ENCODE measurements around the gene PBLD.

The PBLD gene

GRCh38 chr10:68353537-68353936 is 20.8 kb upstream of the PBLD start (continued):
- no peak for TF ChIP-seq TSHZ2 (CRISPR knock-in tag; IDR thresholded peaks at IDR 0.05)
- no peak for TF ChIP-seq ZFP30 (CRISPR knock-in tag; IDR thresholded peaks at IDR 0.05)
- TF ChIP-seq ZNF70 (CRISPR knock-in tag; IDR thresholded peaks at IDR 0.05) = no peak
- TF ChIP-seq ZC3H10 (CRISPR knock-in tag; IDR thresholded peaks at IDR 0.05) = no peak
- TF ChIP-seq BACH2 (CRISPR knock-in tag; IDR thresholded peaks at IDR 0.05; ENCODE audit: borderline replicate concordance) = no peak
- no peak for TF ChIP-seq RARB (CRISPR knock-in tag; IDR thresholded peaks at IDR 0.05)
- TF ChIP-seq CREB5 (CRISPR knock-in tag; IDR thresholded peaks at IDR 0.05; ENCODE audit: low read depth) = no peak
- TF ChIP-seq TCF4 (CRISPR knock-in tag; IDR thresholded peaks at IDR 0.05; ENCODE audit: borderline replicate concordance) = no peak

GRCh38 chr10:68348265-68348741 is 15.6 kb upstream of the PBLD start:
- peak; percentile 79 for ATAC-seq
- no peak for TF ChIP-seq ARNTL (CRISPR knock-in tag; IDR thresholded peaks at IDR 0.05; ENCODE audit: borderline replicate concordance, low read depth)
- no peak for TF ChIP-seq ZNF70 (CRISPR knock-in tag; IDR thresholded peaks at IDR 0.05)

DNA sequence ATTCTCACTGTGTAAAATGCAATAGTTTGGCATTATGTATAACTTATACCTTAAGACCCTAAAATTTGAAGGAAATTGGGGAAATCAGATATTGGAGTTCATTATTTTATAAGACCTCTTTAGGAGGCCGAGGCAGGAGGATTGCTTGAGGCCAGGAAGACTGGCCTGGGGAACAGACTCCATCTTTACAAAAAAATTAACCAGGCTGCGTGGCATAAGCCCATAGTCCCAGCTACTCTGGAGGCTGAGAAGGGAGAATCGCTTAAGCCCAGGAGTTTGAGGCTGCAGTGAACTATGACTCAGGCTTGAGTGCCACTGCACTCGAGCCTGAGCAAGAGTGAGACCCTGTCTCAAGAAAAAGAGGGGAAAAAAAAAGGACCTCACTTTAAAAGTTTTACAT is 14.0 kb upstream of the PBLD start:
- TF ChIP-seq CREB5 (CRISPR knock-in tag; IDR thresholded peaks at IDR 0.05; ENCODE audit: low read depth) (no peak), GLIS3 (CRISPR knock-in tag; IDR thresholded peaks at IDR 0.05) (no peak), BACH2 (CRISPR knock-in tag; IDR thresholded peaks at IDR 0.05; ENCODE audit: borderline replicate concordance) (no peak), TOX (CRISPR knock-in tag; IDR thresholded peaks at IDR 0.05; ENCODE audit: borderline replicate concordance) (no peak), ZFP30 (CRISPR knock-in tag; IDR thresholded peaks at IDR 0.05) (no peak), ZNF565 (CRISPR knock-in tag; conservative IDR thresholded peaks at IDR 0.05; ENCODE audit: low read depth) (no peak), TSHZ2 (CRISPR knock-in tag; IDR thresholded peaks at IDR 0.05) (no peak), PPARA (CRISPR knock-in tag; IDR thresholded peaks at IDR 0.05; ENCODE audit: borderline replicate concordance) (no peak), SNAI2 (CRISPR knock-in tag; IDR thresholded peaks at IDR 0.05) (no peak), ISL1 (CRISPR knock-in tag; IDR thresholded peaks at IDR 0.05) (no peak), TCF4 (CRISPR knock-in tag; IDR thresholded peaks at IDR 0.05; ENCODE audit: borderline replicate concordance) (no peak), ESRRG (CRISPR knock-in tag; IDR thresholded peaks at IDR 0.05) (no peak), ZNF8 (CRISPR knock-in tag; IDR thresholded peaks at IDR 0.05) (no peak), ZFP3 (CRISPR knock-in tag; IDR thresholded peaks at IDR 0.05) (no peak), ZC3H10 (CRISPR knock-in tag; IDR thresholded peaks at IDR 0.05) (no peak), ARNTL (CRISPR knock-in tag; IDR thresholded peaks at IDR 0.05; ENCODE audit: borderline replicate concordance, low read depth) (no peak), RARB (CRISPR knock-in tag; IDR thresholded peaks at IDR 0.05) (no peak)
- TF ChIP-seq, protein P1, sequence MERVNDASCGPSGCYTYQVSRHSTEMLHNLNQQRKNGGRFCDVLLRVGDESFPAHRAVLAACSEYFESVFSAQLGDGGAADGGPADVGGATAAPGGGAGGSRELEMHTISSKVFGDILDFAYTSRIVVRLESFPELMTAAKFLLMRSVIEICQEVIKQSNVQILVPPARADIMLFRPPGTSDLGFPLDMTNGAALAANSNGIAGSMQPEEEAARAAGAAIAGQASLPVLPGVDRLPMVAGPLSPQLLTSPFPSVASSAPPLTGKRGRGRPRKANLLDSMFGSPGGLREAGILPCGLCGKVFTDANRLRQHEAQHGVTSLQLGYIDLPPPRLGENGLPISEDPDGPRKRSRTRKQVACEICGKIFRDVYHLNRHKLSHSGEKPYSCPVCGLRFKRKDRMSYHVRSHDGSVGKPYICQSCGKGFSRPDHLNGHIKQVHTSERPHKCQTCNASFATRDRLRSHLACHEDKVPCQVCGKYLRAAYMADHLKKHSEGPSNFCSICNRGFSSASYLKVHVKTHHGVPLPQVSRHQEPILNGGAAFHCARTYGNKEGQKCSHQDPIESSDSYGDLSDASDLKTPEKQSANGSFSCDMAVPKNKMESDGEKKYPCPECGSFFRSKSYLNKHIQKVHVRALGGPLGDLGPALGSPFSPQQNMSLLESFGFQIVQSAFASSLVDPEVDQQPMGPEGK (CRISPR knock-in tag; IDR thresholded peaks at IDR 0.05; ENCODE audit: borderline replicate concordance) = no peak
- TF ChIP-seq, protein P2, sequence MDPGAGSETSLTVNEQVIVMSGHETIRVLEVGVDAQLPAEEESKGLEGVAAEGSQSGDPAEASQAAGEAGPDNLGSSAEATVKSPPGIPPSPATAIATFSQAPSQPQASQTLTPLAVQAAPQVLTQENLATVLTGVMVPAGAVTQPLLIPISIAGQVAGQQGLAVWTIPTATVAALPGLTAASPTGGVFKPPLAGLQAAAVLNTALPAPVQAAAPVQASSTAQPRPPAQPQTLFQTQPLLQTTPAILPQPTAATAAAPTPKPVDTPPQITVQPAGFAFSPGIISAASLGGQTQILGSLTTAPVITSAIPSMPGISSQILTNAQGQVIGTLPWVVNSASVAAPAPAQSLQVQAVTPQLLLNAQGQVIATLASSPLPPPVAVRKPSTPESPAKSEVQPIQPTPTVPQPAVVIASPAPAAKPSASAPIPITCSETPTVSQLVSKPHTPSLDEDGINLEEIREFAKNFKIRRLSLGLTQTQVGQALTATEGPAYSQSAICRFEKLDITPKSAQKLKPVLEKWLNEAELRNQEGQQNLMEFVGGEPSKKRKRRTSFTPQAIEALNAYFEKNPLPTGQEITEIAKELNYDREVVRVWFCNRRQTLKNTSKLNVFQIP (CRISPR knock-in tag; IDR thresholded peaks at IDR 0.05; ENCODE audit: borderline replicate concordance, low read depth) = no peak
- ATAC-seq = no peak

Data from SK-N-SH treated with all-trans-retinoic acid at 6 μM for 48 hours (cell line).